Rectal smooth muscle tissue (tissue), 1 donor: ENCODE results near the gene SRSF11.

Source experiments
- H3K27ac ChIP-seq: one replicate; pipeline ENCODE4 v1.7.0; 2013; ENCODE audit warnings: low read depth, low read length, inconsistent platforms
- H3K27me3 ChIP-seq: one replicate; pipeline ENCODE4 v1.7.0; 2013; ENCODE audit warnings: low read length; ENCODE audit not compliant: control insufficient read depth, insufficient read depth
- H3K36me3 ChIP-seq: one replicate; pipeline ENCODE4 v1.7.0; 2013; ENCODE audit warnings: low read length; ENCODE audit not compliant: control insufficient read depth, insufficient read depth
- H3K4me1 ChIP-seq: one replicate; pipeline ENCODE4 v1.7.0; 2013; ENCODE audit warnings: low read length; ENCODE audit not compliant: control insufficient read depth, insufficient read depth
- H3K4me3 ChIP-seq: one replicate; pipeline ENCODE4 v1.7.0; 2013; ENCODE audit warnings: low read length
- H3K9ac ChIP-seq: one replicate; pipeline ENCODE4 v1.7.0; 2013; ENCODE audit warnings: low read length

Gene SRSF11

DNA sequence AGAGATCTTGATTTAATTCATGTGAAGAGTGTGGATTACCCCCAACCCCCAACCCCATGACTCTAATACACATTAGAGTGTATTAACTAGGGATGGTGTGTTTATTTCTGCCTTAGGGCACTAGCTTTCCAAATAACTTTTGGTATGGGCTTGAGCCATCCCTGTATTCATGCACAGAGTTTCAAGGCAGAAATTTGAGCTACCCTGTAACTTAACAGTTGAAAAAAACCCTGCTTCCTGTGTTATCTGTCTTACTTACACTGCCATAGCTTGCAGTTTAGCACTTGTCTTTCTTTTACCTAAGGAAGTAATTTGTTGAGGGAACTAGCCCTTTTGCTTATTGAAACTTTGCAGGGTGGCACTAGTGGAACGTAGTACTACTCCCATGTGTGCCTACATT, 6.3 kb downstream of the SRSF11 start:
- Histone ChIP-seq H3K27me3 (no peaks in the 10 kb centered on the region), H3K36me3 (peaks cover 13% of the 10 kb centered on the region), H3K27ac (no peak overlapping the region), H3K4me3 (no peak overlapping the region), H3K9ac (no peak overlapping the region), H3K4me1 (peaks cover 20% of the 10 kb centered on the region)

GRCh38 chr1:70228670-70229069, 7.5 kb downstream of the SRSF11 start:
- Histone ChIP-seq H3K4me1 (peaks cover 8% of the 10 kb centered on the region), H3K36me3 (peaks cover 18% of the 10 kb centered on the region), H3K4me3 (no peak overlapping the region), H3K9ac (no peak overlapping the region), H3K27ac (no peak overlapping the region), H3K27me3 (no peaks in the 10 kb centered on the region)

- Histone ChIP-seq H3K27ac (no peak overlapping the region), H3K27me3 (no peaks in the 10 kb centered on the region), H3K36me3 (peaks cover 26% of the 10 kb centered on the region), H3K4me1 (no peaks in the 10 kb centered on the region), H3K9ac (no peak overlapping the region), H3K4me3 (no peak overlapping the region)
Observed at GRCh38 chr1:70231475-70231874, 10.3 kb downstream of the SRSF11 start.

DNA sequence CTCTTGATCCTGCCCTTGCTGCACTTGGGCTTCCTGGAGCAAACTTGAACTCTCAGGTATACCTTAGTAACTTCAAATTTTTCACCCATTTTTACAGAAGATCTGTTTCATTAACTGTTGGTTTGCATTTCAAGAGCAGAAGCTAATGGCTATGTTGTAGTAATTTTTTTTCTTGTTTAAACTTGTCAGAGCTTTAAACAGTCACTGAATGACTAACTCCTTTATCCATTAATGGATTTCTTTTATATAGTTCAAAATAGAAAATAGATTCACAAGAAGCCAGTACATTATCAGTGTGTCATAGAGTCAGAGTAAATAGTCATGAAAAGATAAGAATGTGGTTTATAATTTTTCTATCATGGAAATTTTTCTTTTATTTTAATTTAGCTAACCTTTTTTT, 13.6 kb downstream of the SRSF11 start:
- H3K27me3 ChIP-seq: no peaks in the 10 kb centered on the region
- H3K27ac ChIP-seq: no peak overlapping the region
- peaks cover 35% of the 10 kb centered on the region for H3K36me3 ChIP-seq
- no peaks in the 10 kb centered on the region for H3K4me1 ChIP-seq
- no peak overlapping the region for H3K9ac ChIP-seq
- no peak overlapping the region for H3K4me3 ChIP-seq

- no peak overlapping the region for H3K27ac ChIP-seq
- no peak overlapping the region for H3K9ac ChIP-seq
- H3K4me3 ChIP-seq: no peak overlapping the region
- H3K36me3 ChIP-seq: peaks cover 40% of the 10 kb centered on the region
- no peaks in the 10 kb centered on the region for H3K27me3 ChIP-seq
- H3K4me1 ChIP-seq: no peaks in the 10 kb centered on the region
Observed at GRCh38 chr1:70239940-70240339, 18.8 kb downstream of the SRSF11 start.

DNA sequence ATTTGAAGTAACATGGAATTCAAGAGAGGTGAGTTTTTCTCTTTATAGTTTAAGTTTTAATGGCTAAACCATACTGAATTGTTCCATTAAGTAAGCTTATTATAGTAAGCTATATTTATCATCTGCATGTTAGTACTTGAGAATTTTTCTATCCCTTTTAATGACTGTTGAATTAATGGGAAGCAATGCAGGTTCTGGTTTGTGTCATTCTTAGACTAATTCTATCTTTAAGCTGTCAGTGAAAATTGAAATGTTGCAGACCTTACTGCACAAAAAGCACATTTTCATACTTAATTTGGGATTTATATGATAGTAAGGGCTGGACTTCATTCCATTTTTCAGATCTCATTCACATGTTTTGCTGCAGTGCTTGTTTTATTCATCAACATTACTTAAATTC, 25.9 kb downstream of the SRSF11 start:
- Histone ChIP-seq H3K36me3 (peaks cover 51% of the 10 kb centered on the region), H3K4me1 (no peaks in the 10 kb centered on the region), H3K4me3 (no peak overlapping the region), H3K9ac (no peak overlapping the region), H3K27ac (no peak overlapping the region), H3K27me3 (no peaks in the 10 kb centered on the region)

DNA sequence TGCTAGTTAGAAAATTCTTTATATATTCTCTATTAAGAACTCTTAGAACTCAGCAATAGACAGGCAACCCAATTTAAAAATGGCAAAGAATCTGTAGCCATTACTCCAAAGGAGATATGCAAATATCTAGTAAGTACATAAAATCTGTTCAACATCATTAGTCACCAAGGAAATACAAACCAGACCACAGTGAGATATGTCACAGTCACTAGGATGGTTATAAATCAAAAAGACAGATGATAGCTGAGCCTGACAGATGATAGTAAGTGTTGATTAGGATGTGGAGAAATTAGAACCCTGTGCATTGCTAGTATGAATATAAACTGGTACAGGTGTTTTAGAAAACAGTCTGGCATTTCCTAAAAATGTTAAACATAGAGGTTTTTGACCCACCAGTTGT, 26.6 kb downstream of the SRSF11 start:
- H3K4me1 ChIP-seq: no peaks in the 10 kb centered on the region
- no peaks in the 10 kb centered on the region for H3K27me3 ChIP-seq
- no peak overlapping the region for H3K9ac ChIP-seq
- H3K36me3 ChIP-seq: peaks cover 48% of the 10 kb centered on the region
- no peak overlapping the region for H3K4me3 ChIP-seq
- H3K27ac ChIP-seq: no peak overlapping the region

GRCh38 chr1:70248729-70249128, 27.5 kb downstream of the SRSF11 start:
- Histone ChIP-seq H3K27me3 (no peaks in the 10 kb centered on the region), H3K4me1 (no peaks in the 10 kb centered on the region), H3K9ac (no peak overlapping the region), H3K27ac (no peak overlapping the region), H3K4me3 (no peak overlapping the region), H3K36me3 (peaks cover 45% of the 10 kb centered on the region)

DNA sequence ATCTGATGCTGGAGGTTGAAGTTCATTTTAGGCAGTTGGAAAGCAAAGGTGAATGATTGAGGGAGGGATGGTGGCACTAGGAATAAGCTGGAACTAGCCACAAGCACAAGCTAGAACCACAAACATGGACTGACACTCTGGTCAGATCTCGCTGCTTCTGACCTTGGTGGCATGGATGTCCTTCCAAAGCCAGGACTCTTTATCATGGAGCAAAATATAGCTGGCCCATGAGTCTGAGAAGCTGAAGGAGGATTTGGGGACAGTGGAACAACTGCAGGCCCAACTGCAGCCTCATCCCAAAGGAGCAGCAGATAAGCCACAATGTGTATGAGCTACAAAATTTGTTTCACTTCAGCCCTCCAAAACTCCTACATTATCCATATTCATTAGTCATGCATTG, 35.5 kb downstream of the SRSF11 start:
- Histone ChIP-seq H3K27ac (no peak overlapping the region), H3K27me3 (no peaks in the 10 kb centered on the region), H3K4me3 (no peak overlapping the region), H3K9ac (no peak overlapping the region), H3K36me3 (no peaks in the 10 kb centered on the region), H3K4me1 (no peaks in the 10 kb centered on the region)

- no peak overlapping the region for H3K4me3 ChIP-seq
- no peaks in the 10 kb centered on the region for H3K27me3 ChIP-seq
- no peak overlapping the region for H3K9ac ChIP-seq
- H3K36me3 ChIP-seq: peaks cover 3% of the 10 kb centered on the region
- H3K4me1 ChIP-seq: no peaks in the 10 kb centered on the region
- H3K27ac ChIP-seq: no peak overlapping the region
Observed at GRCh38 chr1:70264839-70265238, 43.7 kb downstream of the SRSF11 start.

- no peak overlapping the region for H3K9ac ChIP-seq
- H3K27me3 ChIP-seq: no peaks in the 10 kb centered on the region
- no peak overlapping the region for H3K27ac ChIP-seq
- H3K36me3 ChIP-seq: peaks cover 3% of the 10 kb centered on the region
- no peak overlapping the region for H3K4me3 ChIP-seq
- no peaks in the 10 kb centered on the region for H3K4me1 ChIP-seq
Observed at GRCh38 chr1:70265946-70266345, 44.8 kb downstream of the SRSF11 start.

DNA sequence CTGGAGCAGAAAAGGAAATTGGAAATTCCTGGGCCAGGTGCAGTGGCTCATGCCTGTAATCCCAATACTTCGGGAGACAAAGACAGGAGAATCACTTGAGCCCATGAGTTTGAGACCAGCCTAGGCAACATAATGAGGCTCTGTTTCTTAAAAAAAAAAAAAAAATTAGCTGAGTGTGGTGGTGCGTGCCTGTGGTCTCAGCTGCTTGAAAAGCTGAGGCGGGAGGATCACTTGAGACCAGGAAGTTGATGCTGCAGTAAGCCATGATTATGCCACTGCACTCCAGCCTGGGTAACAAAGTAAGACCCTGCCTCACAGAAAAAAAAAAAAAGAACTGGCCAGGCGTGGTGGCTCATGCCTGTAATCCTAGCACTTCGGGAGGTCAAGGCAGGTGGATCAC, 56.7 kb downstream of the SRSF11 start:
- Histone ChIP-seq H3K27me3 (no peaks in the 10 kb centered on the region), H3K9ac (no peak overlapping the region), H3K4me1 (no peaks in the 10 kb centered on the region), H3K4me3 (no peak overlapping the region), H3K27ac (no peak overlapping the region), H3K36me3 (peaks cover 4% of the 10 kb centered on the region)

DNA sequence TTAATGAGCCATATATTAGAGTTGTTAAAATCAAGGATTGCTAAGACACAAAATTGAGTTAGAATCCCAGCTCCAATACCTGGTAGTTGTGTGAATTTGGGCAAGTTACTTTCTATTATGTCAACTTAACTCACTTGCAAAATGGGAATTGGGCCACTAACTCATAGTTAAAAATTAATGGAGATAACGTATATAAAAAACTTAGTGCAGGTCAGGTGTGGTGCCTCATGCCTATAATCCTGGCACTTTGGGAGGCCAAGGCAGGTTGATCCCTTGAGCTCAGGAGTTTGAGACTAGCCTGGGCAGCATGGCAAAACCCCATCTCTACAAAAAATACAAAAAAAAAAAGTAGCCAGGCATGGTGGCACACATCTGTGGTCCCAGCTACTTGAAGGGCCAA, 57.5 kb downstream of the SRSF11 start:
- Histone ChIP-seq H3K27ac (no peak overlapping the region), H3K27me3 (no peaks in the 10 kb centered on the region), H3K9ac (no peak overlapping the region), H3K4me3 (no peak overlapping the region), H3K4me1 (no peaks in the 10 kb centered on the region), H3K36me3 (peaks cover 4% of the 10 kb centered on the region)
